HUES64 (cell line): ENCODE results near the gene MED9. TPM values are rescaled to one million over a fixed set of nuclear protein-coding genes. Genes with fewer than 3 reads are reported as not detected.
"Not testable (repeated sequence)": the region's sequence is repeated elsewhere in the genome, so short reads cannot be mapped to it uniquely, and the experiment has no call there.

Source experiments
- H3K27ac ChIP-seq: 2 replicates; pipeline ENCODE4 v1.7.0; 2013; ENCODE audit warnings: low read depth, low read length, inconsistent platforms
- H3K27me3 ChIP-seq: 2 replicates; pipeline ENCODE4 v1.6.1; 2013; ENCODE audit warnings: mild to moderate bottlenecking, low read length; ENCODE audit not compliant: insufficient read depth
- H3K36me3 ChIP-seq: 2 replicates; pipeline ENCODE4 v1.6.1; 2013; ENCODE audit warnings: mild to moderate bottlenecking, low read length; ENCODE audit not compliant: insufficient read depth
- H3K4me1 ChIP-seq: 2 replicates; pipeline ENCODE4 v1.6.1; 2013; ENCODE audit warnings: mild to moderate bottlenecking, low read length, moderate library complexity; ENCODE audit not compliant: insufficient read depth
- H3K4me3 ChIP-seq: 2 replicates; pipeline ENCODE4 v1.5.1; 2013; ENCODE audit warnings: mild to moderate bottlenecking, low read length, moderate library complexity
- H3K9ac ChIP-seq: 2 replicates; pipeline ENCODE4 v1.6.1; 2013; ENCODE audit warnings: mild to moderate bottlenecking, low read depth, low read length
- H3K9me3 ChIP-seq: 2 replicates; pipeline ENCODE4 v1.6.1; 2013; ENCODE audit warnings: low read depth, low read length; ENCODE audit not compliant: insufficient read depth
- WGBS: fragments of 150-250, 120-280 bp; methylation state at CpG from one replicate; pipeline ENCODE4 v1.1.7; 2013; ENCODE audit warnings: missing lambda C conversion rate; 5-methylcytosine and 5-hydroxymethylcytosine counted together
- polyA plus RNA-seq, 2 experiments: library from polyadenylated mRNA; stranded (reverse); fragments of 50-300 nt; gene quantifications; one replicate each; pipeline ENCODE4 v1.2.3, GENCODE V29; 2013

The MED9 gene
- 13.8 TPM for polyA plus RNA-seq (2013, experiment 1 of 2)
- 17.2 TPM for polyA plus RNA-seq (2013, experiment 2 of 2)

- no peaks in the 10 kb centered on the region for H3K27me3 ChIP-seq
- peak within 1 kb of the TSS; percentile 96 for H3K9ac ChIP-seq
- under 1% methylated on average over 47 of the region's 47 CpGs for WGBS
- H3K27ac ChIP-seq: peak within 1 kb of the TSS; percentile 90
- H3K4me3 ChIP-seq: peak within 1 kb of the TSS; percentile 99
- H3K9me3 ChIP-seq: no peaks in the 10 kb centered on the region
- H3K4me1 ChIP-seq: peaks cover 13% of the 10 kb centered on the region; the same call in 1 of the 2 replicates
- peaks cover 18% of the 10 kb centered on the region for H3K36me3 ChIP-seq
Observed at GRCh38 chr17:17476865-17477467, at the start of gene MED9. Gene MED9 (plus strand): TSS chr17:17477000. CDS start chr17:17477042, 42 bp downstream.

GRCh38 chr17:17429222-17429621, 47.6 kb upstream of the MED9 start:
- 97% methylated on average over 2 of the region's 2 CpGs for WGBS
- H3K36me3 ChIP-seq: no peaks in the 10 kb centered on the region
- H3K4me3 ChIP-seq: no peak overlapping the region
- H3K9me3 ChIP-seq: peaks cover 17% of the 10 kb centered on the region
- no peak overlapping the region for H3K27ac ChIP-seq
- H3K27me3 ChIP-seq: no peaks in the 10 kb centered on the region
- H3K9ac ChIP-seq: no peak overlapping the region
- H3K4me1 ChIP-seq: no peaks in the 10 kb centered on the region

- not testable (repeated sequence) for H3K36me3 ChIP-seq
- 100% methylated on average over 2 of the region's 4 CpGs for WGBS
Observed at GRCh38 chr17:17430924-17431323, 45.9 kb upstream of the MED9 start.

GRCh38 chr17:17431605-17432004, 45.2 kb upstream of the MED9 start:
- Histone ChIP-seq H3K4me1 (no peaks in the 10 kb centered on the region), H3K36me3 (no peaks in the 10 kb centered on the region), H3K27me3 (no peaks in the 10 kb centered on the region), H3K4me3 (no peak overlapping the region), H3K9ac (no peak overlapping the region), H3K9me3 (0 out of 2 replicates have a peak, but pooled peaks cover 6% of the 10 kb centered on the region), H3K27ac (no peak overlapping the region)
- WGBS: 85% methylated on average over 6 of the region's 6 CpGs

More at GRCh38 chr17:17430924-17431323, 45.9 kb upstream of the MED9 start:
- H3K4me3 ChIP-seq, H3K9ac ChIP-seq, H3K9me3 ChIP-seq, H3K27ac ChIP-seq, H3K4me1 ChIP-seq, H3K27me3 ChIP-seq: not testable (repeated sequence)

- WGBS: 81% methylated on average over 6 of the region's 6 CpGs
- Histone ChIP-seq H3K27me3 (no peaks in the 10 kb centered on the region), H3K36me3 (no peaks in the 10 kb centered on the region), H3K9me3 (0 out of 2 replicates have a peak, but pooled peaks cover 6% of the 10 kb centered on the region), H3K27ac (no peak overlapping the region), H3K9ac (no peak overlapping the region), H3K4me3 (no peak overlapping the region), H3K4me1 (no peaks in the 10 kb centered on the region)
Observed at GRCh38 chr17:17433000-17433703, 43.6 kb upstream of the MED9 start.

- no peaks in the 10 kb centered on the region for H3K36me3 ChIP-seq
- 86% methylated on average over 1 of the region's 2 CpGs for WGBS
- no peak overlapping the region for H3K27ac ChIP-seq
- H3K27me3 ChIP-seq: no peaks in the 10 kb centered on the region
- H3K9me3 ChIP-seq: 0 out of 2 replicates have a peak, but pooled peaks cover 6% of the 10 kb centered on the region
- H3K4me3 ChIP-seq: no peak overlapping the region
- no peak overlapping the region for H3K9ac ChIP-seq
- H3K4me1 ChIP-seq: no peaks in the 10 kb centered on the region
Observed at GRCh38 chr17:17434477-17434876, 42.3 kb upstream of the MED9 start.

- 67% methylated on average over 4 of the region's 4 CpGs for WGBS
- H3K9me3 ChIP-seq: no peaks in the 10 kb centered on the region
- H3K36me3 ChIP-seq: no peaks in the 10 kb centered on the region
- peaks cover 3% of the 10 kb centered on the region; the same call in 1 of the 2 replicates for H3K4me1 ChIP-seq
- no peak overlapping the region for H3K4me3 ChIP-seq
- no peak overlapping the region for H3K9ac ChIP-seq
- H3K27me3 ChIP-seq: no peaks in the 10 kb centered on the region
- H3K27ac ChIP-seq: no peak overlapping the region
Observed at GRCh38 chr17:17435323-17435722, 41.5 kb upstream of the MED9 start.

- Histone ChIP-seq H3K4me1 (peaks cover 5% of the 10 kb centered on the region; the same call in 1 of the 2 replicates), H3K4me3 (no peak overlapping the region), H3K27me3 (no peaks in the 10 kb centered on the region), H3K9ac (no peak overlapping the region), H3K9me3 (no peaks in the 10 kb centered on the region), H3K27ac (no peak overlapping the region), H3K36me3 (no peaks in the 10 kb centered on the region)
- WGBS: 95% methylated on average over 9 of the region's 9 CpGs
Observed at GRCh38 chr17:17437461-17437860, 39.3 kb upstream of the MED9 start.

GRCh38 chr17:17437893-17438292, 38.9 kb upstream of the MED9 start:
- WGBS: 95% methylated on average over 2 of the region's 3 CpGs
- Histone ChIP-seq H3K4me3 (no peak overlapping the region), H3K36me3 (no peaks in the 10 kb centered on the region), H3K4me1 (peaks cover 5% of the 10 kb centered on the region; the same call in 1 of the 2 replicates), H3K9me3 (no peaks in the 10 kb centered on the region), H3K27ac (no peak overlapping the region), H3K27me3 (no peaks in the 10 kb centered on the region), H3K9ac (no peak overlapping the region)

GRCh38 chr17:17440010-17440843, 36.6 kb upstream of the MED9 start:
- H3K27me3 ChIP-seq: no peaks in the 10 kb centered on the region
- no peak overlapping the region for H3K9ac ChIP-seq
- H3K27ac ChIP-seq: peak overlapping the region; percentile 34; the same call in 1 of the 2 replicates
- H3K36me3 ChIP-seq: no peaks in the 10 kb centered on the region
- no peaks in the 10 kb centered on the region for H3K9me3 ChIP-seq
- WGBS: 65% methylated on average over 11 of the region's 11 CpGs
- H3K4me3 ChIP-seq: no peak overlapping the region
- H3K4me1 ChIP-seq: peaks cover 5% of the 10 kb centered on the region; the same call in 1 of the 2 replicates
